ENCODE results near the gene EGFR. TPM values are rescaled to one million over a fixed set of nuclear protein-coding genes. Genes with fewer than 3 reads are reported as not detected.
A peak's percentile ranks its signal among the peaks of the same experiment; 100 is the strongest.

EGFR gene
- total and polyA plus RNA-seq, 2 donors (not counting 3 experiments of a cell fraction or from before 2014, with no cell fraction given): 1.5 to 4.1 TPM

DNA sequence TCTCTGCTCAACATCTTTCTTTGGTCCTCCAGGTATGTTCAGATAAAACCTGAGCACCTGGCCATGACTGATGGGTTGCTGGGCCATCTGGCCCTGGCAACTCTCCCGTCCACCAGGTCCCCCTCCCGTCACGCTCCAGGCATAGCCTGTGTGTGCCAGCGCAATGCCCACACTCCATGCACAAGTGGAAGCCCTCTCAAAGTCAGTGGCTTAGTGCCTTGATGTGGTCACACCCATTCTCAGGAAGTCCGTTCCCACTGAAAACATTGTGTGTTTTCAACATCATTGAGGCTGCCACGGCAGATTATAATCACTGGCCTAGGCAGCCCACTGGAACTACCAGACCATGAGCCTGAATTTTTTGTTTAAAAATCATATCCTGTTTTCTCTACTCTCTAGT lies 175.7 kb downstream of the EGFR start:
- peak; percentile 46 for DNase-seq (ENCODE audit: low read depth, low spot score)
- Histone ChIP-seq H3K4me2 (ENCODE audit: insufficient read depth, low read length) (no peak overlapping the region), H4K20me1 (replicated peaks; ENCODE audit: control insufficient read depth, extremely low read depth, insufficient read depth, low read length) (no peaks in the 10 kb centered on the region), H2AFZ (ENCODE audit: low read depth, low read length) (peak overlapping the region; percentile 9), H3K9me3 (replicated peaks; ENCODE audit: control insufficient read depth, insufficient read depth, low read length) (no peaks in the 10 kb centered on the region), H3K9ac (replicated peaks; ENCODE audit: extremely low read depth, insufficient read depth, low read length) (no peak overlapping the region), H3K27me3 (ENCODE audit: control insufficient read depth in 2 of 2, insufficient read depth in 2 of 2, low read length in 2 of 2) (no peaks in the 10 kb centered on the region), H3K79me2 (ENCODE audit: control insufficient read depth, insufficient read depth, low read length) (no peaks in the 10 kb centered on the region), H3K36me3 (ENCODE audit: control insufficient read depth in 2 of 2, extremely low read depth in 1 of 2, insufficient read depth in 2 of 2, low read length in 2 of 2) (no peaks in the 10 kb centered on the region), H3K4me3 (replicated peaks in 1 of 3; ENCODE audit: insufficient read depth in 1 of 3, low read depth in 1 of 3, low read length in 3 of 3) (no peak overlapping the region), H3K4me1 (ENCODE audit: control insufficient read depth, extremely low read depth, insufficient read depth, low read length) (peaks cover 31% of the 10 kb centered on the region), H3K9me1 (replicated peaks; ENCODE audit: control insufficient read depth, extremely low read depth, insufficient read depth, low read length) (no peaks in the 10 kb centered on the region), H3K27ac (ENCODE audit: insufficient read depth, low read depth, low read length) (no peak overlapping the region)
- intact Hi-C loops (cut with micrococcal nuclease) (loop anchor here (5.0 to 10.0 kb wide), 3 partner anchors 107 to 422 kb away; partner anchors contain the start of gene LANCL2), dilution Hi-C loops (cut with MboI; ENCODE audit: extremely low pct_ligation_motif_present, low sequenced_read_pairs) (no loop called here)
- TF ChIP-seq POLR2A (IDR thresholded peaks at IDR 0.05; ENCODE audit: low read depth, low read length) (no peak), EZH2 (IDR thresholded peaks at IDR 0.05; ENCODE audit: borderline replicate concordance, low read depth, low read length, severe bottlenecking) (no peak), MYC (IDR thresholded peaks at IDR 0.05; ENCODE audit: low read depth, low read length) (no peak), GATA2 (IDR thresholded peaks at IDR 0.05; ENCODE audit: insufficient read depth, insufficient read length, low read depth, low read length) (peak; percentile 78), JUN (IDR thresholded peaks at IDR 0.05; ENCODE audit: borderline replicate concordance, insufficient read depth, insufficient read length, low read depth) (no peak)
- FAIRE-seq: peak; percentile 79
- BruUV-seq (replicated peaks): no TSS peak
- CTCF ChIA-PET: no interaction called here
- POLR2A ChIA-PET: no interaction called here

DNA sequence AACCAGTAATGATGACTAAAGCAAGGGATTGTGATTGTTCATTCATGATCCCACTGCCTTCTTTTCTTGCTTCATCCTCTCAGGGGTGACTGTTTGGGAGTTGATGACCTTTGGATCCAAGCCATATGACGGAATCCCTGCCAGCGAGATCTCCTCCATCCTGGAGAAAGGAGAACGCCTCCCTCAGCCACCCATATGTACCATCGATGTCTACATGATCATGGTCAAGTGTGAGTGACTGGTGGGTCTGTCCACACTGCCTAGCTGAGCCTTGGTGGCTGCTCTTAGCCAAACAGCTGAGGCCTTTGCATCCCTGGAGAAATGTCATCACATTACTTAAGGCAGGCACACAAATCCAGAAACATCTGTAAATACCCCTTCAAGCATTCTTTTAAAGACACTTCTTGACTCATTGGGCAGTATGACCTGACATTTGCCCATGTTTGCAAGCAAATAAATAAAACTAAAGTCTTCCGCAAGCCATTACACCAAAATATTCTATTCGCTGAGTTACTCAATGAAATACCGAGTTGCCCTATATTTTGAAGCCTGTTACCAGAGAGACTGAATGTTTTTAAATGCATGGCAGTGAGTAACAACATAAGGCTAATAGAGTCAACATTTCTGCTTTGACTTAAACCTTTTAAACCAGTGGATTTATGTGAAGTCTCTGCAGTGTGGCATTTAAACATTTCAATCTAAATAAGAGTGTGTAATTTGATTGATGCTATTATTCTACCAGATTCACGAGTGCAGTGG lies 180.0 kb downstream of the EGFR start:
- no peak overlapping the region for H3K4me3 ChIP-seq (replicated peaks in 1 of 3; ENCODE audit: insufficient read depth in 1 of 3, low read depth in 1 of 3, low read length in 3 of 3)
- no peak overlapping the region for H3K27ac ChIP-seq (ENCODE audit: insufficient read depth, low read depth, low read length)
- H3K79me2 ChIP-seq (ENCODE audit: control insufficient read depth, insufficient read depth, low read length): no peaks in the 10 kb centered on the region
- H2AFZ ChIP-seq (ENCODE audit: low read depth, low read length): no peak overlapping the region
- peaks cover 18% of the 10 kb centered on the region for H3K4me1 ChIP-seq (ENCODE audit: control insufficient read depth, extremely low read depth, insufficient read depth, low read length)
- no peak overlapping the region for H3K4me2 ChIP-seq (ENCODE audit: insufficient read depth, low read length)
- intact Hi-C loops (cut with micrococcal nuclease) (loop anchor here (10.0 kb wide), 1 partner anchor 166 kb away; the partner anchor contains the start of gene LANCL2), dilution Hi-C loops (cut with MboI; ENCODE audit: extremely low pct_ligation_motif_present, low sequenced_read_pairs) (no loop called here)
- H3K9ac ChIP-seq (replicated peaks; ENCODE audit: extremely low read depth, insufficient read depth, low read length): no peak overlapping the region
- TF ChIP-seq, protein P1, sequence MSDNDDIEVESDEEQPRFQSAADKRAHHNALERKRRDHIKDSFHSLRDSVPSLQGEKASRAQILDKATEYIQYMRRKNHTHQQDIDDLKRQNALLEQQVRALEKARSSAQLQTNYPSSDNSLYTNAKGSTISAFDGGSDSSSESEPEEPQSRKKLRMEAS (IDR thresholded peaks at IDR 0.05; ENCODE audit: insufficient read depth, insufficient read length): no peak
- TF ChIP-seq JUN (IDR thresholded peaks at IDR 0.05; ENCODE audit: borderline replicate concordance, insufficient read depth, insufficient read length, low read depth): no peak
- TF ChIP-seq EZH2 (IDR thresholded peaks at IDR 0.05; ENCODE audit: borderline replicate concordance, low read depth, low read length, severe bottlenecking): no peak
- TF ChIP-seq FOS (IDR thresholded peaks at IDR 0.05; ENCODE audit: borderline replicate concordance, insufficient read depth, low read length): no peak
- TF ChIP-seq, protein P2, sequence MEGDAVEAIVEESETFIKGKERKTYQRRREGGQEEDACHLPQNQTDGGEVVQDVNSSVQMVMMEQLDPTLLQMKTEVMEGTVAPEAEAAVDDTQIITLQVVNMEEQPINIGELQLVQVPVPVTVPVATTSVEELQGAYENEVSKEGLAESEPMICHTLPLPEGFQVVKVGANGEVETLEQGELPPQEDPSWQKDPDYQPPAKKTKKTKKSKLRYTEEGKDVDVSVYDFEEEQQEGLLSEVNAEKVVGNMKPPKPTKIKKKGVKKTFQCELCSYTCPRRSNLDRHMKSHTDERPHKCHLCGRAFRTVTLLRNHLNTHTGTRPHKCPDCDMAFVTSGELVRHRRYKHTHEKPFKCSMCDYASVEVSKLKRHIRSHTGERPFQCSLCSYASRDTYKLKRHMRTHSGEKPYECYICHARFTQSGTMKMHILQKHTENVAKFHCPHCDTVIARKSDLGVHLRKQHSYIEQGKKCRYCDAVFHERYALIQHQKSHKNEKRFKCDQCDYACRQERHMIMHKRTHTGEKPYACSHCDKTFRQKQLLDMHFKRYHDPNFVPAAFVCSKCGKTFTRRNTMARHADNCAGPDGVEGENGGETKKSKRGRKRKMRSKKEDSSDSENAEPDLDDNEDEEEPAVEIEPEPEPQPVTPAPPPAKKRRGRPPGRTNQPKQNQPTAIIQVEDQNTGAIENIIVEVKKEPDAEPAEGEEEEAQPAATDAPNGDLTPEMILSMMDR (IDR thresholded peaks at IDR 0.05; ENCODE audit: extremely low read depth in 1 of 2, insufficient read depth in 1 of 2, low read depth in 1 of 2, low read length in 2 of 2): no peak
- TF ChIP-seq GATA2 (IDR thresholded peaks at IDR 0.05; ENCODE audit: insufficient read depth, insufficient read length, low read depth, low read length): no peak
- TF ChIP-seq POLR2AphosphoS5 (IDR thresholded peaks at IDR 0.05; ENCODE audit: insufficient read depth, low read depth, low read length): no peak
- no peak for TF ChIP-seq MYC (IDR thresholded peaks at IDR 0.05; ENCODE audit: low read depth, low read length)
- TF ChIP-seq POLR2A (IDR thresholded peaks at IDR 0.05; ENCODE audit: low read depth, low read length): no peak
- FAIRE-seq (no peak), DNase-seq (ENCODE audit: low read depth, low spot score) (no peak)
- no TSS peak for BruUV-seq (replicated peaks)
- H3K9me3 ChIP-seq (replicated peaks; ENCODE audit: control insufficient read depth, insufficient read depth, low read length): no peaks in the 10 kb centered on the region
- CTCF ChIA-PET: no interaction called here
- H3K36me3 ChIP-seq (ENCODE audit: control insufficient read depth in 2 of 2, extremely low read depth in 1 of 2, insufficient read depth in 2 of 2, low read length in 2 of 2): peaks cover 0 to 2% of the 10 kb centered on the region in 2 experiments
- H3K9me1 ChIP-seq (replicated peaks; ENCODE audit: control insufficient read depth, extremely low read depth, insufficient read depth, low read length): no peaks in the 10 kb centered on the region
- H4K20me1 ChIP-seq (replicated peaks; ENCODE audit: control insufficient read depth, extremely low read depth, insufficient read depth, low read length): no peaks in the 10 kb centered on the region
- H3K27me3 ChIP-seq (ENCODE audit: control insufficient read depth in 2 of 2, insufficient read depth in 2 of 2, low read length in 2 of 2): no peaks in the 10 kb centered on the region
- POLR2A ChIA-PET: no interaction called here

All from endothelial cell of umbilical vein (primary cell).